Endodermal cell (in vitro differentiated cells): Measurements from ENCODE around the gene GALNT2. TPM values are rescaled to one million over a fixed set of nuclear protein-coding genes. Genes with fewer than 3 reads are reported as not detected.

ENCODE experiments used
- DNase-seq: peaks from one replicate; pipeline ENCODE4 v3.0.0-alpha.2; 2017
- H3K27ac ChIP-seq: 2 replicates; pipeline ENCODE4 v1.5.1; 2013; ENCODE audit warnings: mild to moderate bottlenecking, low read depth, low read length, moderate library complexity
- H3K27me3 ChIP-seq: 2 replicates; pipeline ENCODE4 v1.6.1; 2013; ENCODE audit warnings: mild to moderate bottlenecking, low read length, moderate library complexity; ENCODE audit not compliant: insufficient read depth, control insufficient read depth, poor library complexity, severe bottlenecking
- H3K36me3 ChIP-seq: 2 replicates; pipeline ENCODE4 v1.7.0; 2013; ENCODE audit warnings: mild to moderate bottlenecking, low read length, moderate library complexity; ENCODE audit not compliant: control insufficient read depth, insufficient read depth
- H3K4me1 ChIP-seq: one replicate; pipeline ENCODE4 v1.7.0; 2013; ENCODE audit warnings: low read length; ENCODE audit not compliant: control insufficient read depth, insufficient read depth
- H3K4me3 ChIP-seq: 2 replicates; pipeline ENCODE4 v1.5.1; 2013; ENCODE audit warnings: mild to moderate bottlenecking, low read length, moderate library complexity
- H3K9ac ChIP-seq: 2 replicates; pipeline ENCODE4 v1.6.1; 2013; ENCODE audit warnings: mild to moderate bottlenecking, low read length, moderate library complexity; ENCODE audit not compliant: poor library complexity, severe bottlenecking; ENCODE audit errors: extremely low read depth
- H3K9me3 ChIP-seq: 2 replicates; pipeline ENCODE4 v1.6.1; 2013; ENCODE audit warnings: mild to moderate bottlenecking, low read length, moderate library complexity; ENCODE audit not compliant: control insufficient read depth
- H3K27ac Mint-ChIP-seq: 2 replicates; pipeline ENCODE4 v1.8.0; 2020; ENCODE audit warnings: mixed read lengths
- H3K27me3 Mint-ChIP-seq: 2 replicates; pipeline ENCODE4 v1.8.0; 2021; ENCODE audit warnings: mild to moderate bottlenecking, mixed read lengths; ENCODE audit not compliant: insufficient read depth
- H3K36me3 Mint-ChIP-seq: 2 replicates; pipeline ENCODE4 v1.8.0; 2020; ENCODE audit warnings: low read depth, mixed read lengths
- H3K4me1 Mint-ChIP-seq: 2 replicates; pipeline ENCODE4 v1.8.0; 2020; ENCODE audit warnings: mixed read lengths
- H3K4me3 Mint-ChIP-seq: 2 replicates; pipeline ENCODE4 v1.8.0; 2020; ENCODE audit warnings: mild to moderate bottlenecking, moderate library complexity, mixed read lengths
- H3K9me3 Mint-ChIP-seq: 2 replicates; pipeline ENCODE4 v1.8.0; 2020; ENCODE audit warnings: mild to moderate bottlenecking, mixed read lengths
- CTCF ChIP-seq: fragments of 200-600 bp; sonication (generic); conservative IDR thresholded peaks from 2 replicates; pipeline ENCODE4 v1.5.0; 2021; ENCODE audit warnings: antibody characterized with exemption, mild to moderate bottlenecking
- whole genome bisulfite sequencing, 2 experiments: methylation state at CpG; one replicate each; pipeline versions ENCODE4 v1.1.5 to v1.1.7; 2013; ENCODE audit warnings: missing lambda C conversion rate in 2 of 2, mixed read lengths in 1 of 2; ENCODE audit not compliant: insufficient coverage in 1 of 2, insufficient read length in 1 of 2; 5-methylcytosine and 5-hydroxymethylcytosine counted together
- total RNA-seq, 2 donors: library from RNA; stranded (reverse); fragmentation: NEBNext Ultra II Directional in 1 of 2; extraction: Animal tissue kit (Norgen Biotek cat#: 25700) in 1 of 2; gene quantifications; 2 replicates in 1 of 2; 3 replicates in 1 of 2; pipeline ENCODE4 v1.2.1, GENCODE V29; 2021

GALNT2 gene
- total RNA-seq, 2 donors from 2014 or later, result 41.6 to 63.5 TPM

- no peak for TF ChIP-seq CTCF
- Mint-ChIP-seq H3K4me3 (no peak overlapping the region), H3K27me3 (peaks cover 10% of the 10 kb centered on the region), H3K27ac (no peak overlapping the region), H3K36me3 (no peaks in the 10 kb centered on the region), H3K4me1 (peaks cover 11% of the 10 kb centered on the region), H3K9me3 (no peaks in the 10 kb centered on the region)
- Histone ChIP-seq H3K9me3 (no peaks in the 10 kb centered on the region), H3K4me1 (no peaks in the 10 kb centered on the region), H3K27ac (no peak overlapping the region), H3K27me3 (peaks cover 8% of the 10 kb centered on the region), H3K4me3 (no peak overlapping the region), H3K36me3 (no peaks in the 10 kb centered on the region), H3K9ac (no peak overlapping the region)
- DNase-seq, result peak; percentile 29
- 89 to 100% methylated on average over 1 to 4 of the region's 4 CpGs for WGBS, 2 experiments
These were observed 6.5 kb downstream of the GALNT2 start for GRCh38 chr1:230073371-230074035.

GRCh38 chr1:230074270-230074669 lies 7.2 kb downstream of the GALNT2 start:
- WGBS, 2 experiments, result 86 to 94% methylated on average over 3 to 4 of the region's 4 CpGs
- Mint-ChIP-seq H3K36me3 (no peaks in the 10 kb centered on the region), H3K4me1 (peaks cover 4% of the 10 kb centered on the region), H3K4me3 (no peak overlapping the region), H3K27me3 (peaks cover 4% of the 10 kb centered on the region), H3K9me3 (no peaks in the 10 kb centered on the region), H3K27ac (no peak overlapping the region)
- peaks cover 5% of the 10 kb centered on the region for H3K27me3 ChIP-seq
- no peaks in the 10 kb centered on the region for H3K9me3 ChIP-seq
- H3K4me1 ChIP-seq, result no peaks in the 10 kb centered on the region
- no peak for TF ChIP-seq CTCF
- H3K9ac ChIP-seq, result no peak overlapping the region
- peak; percentile 31 for DNase-seq
- H3K36me3 ChIP-seq, result no peaks in the 10 kb centered on the region
- no peak overlapping the region for H3K27ac ChIP-seq
- H3K4me3 ChIP-seq, result no peak overlapping the region

DNA sequence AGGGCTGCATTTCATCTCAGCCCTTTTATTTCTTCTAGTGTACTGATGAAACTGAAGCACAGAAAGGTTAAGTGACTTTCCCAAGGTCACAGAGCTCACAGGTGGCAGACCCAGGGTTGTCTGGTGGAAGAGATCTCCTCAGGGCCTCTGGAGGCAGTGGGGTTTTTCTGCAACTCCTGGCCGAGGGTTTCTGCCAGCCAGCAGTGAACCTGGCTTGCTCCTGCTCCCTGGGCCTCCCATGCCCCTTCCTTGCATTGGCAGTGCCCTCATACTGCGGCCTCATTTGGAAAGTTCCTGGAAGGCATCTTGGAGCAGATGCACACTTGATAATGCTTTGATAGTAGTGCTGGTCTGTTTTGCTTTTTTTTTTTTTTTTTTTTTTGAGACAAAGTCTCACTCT lies 7.7 kb downstream of the GALNT2 start:
- no peak overlapping the region for H3K4me3 Mint-ChIP-seq
- H3K27ac Mint-ChIP-seq, result no peak overlapping the region
- H3K27ac ChIP-seq, result no peak overlapping the region
- H3K36me3 ChIP-seq, result no peaks in the 10 kb centered on the region
- H3K27me3 ChIP-seq, result peaks cover under 1% of the 10 kb centered on the region
- H3K9ac ChIP-seq, result no peak overlapping the region
- H3K4me3 ChIP-seq, result no peak overlapping the region
- peaks cover 3% of the 10 kb centered on the region for H3K27me3 Mint-ChIP-seq
- H3K9me3 ChIP-seq, result no peaks in the 10 kb centered on the region
- no peaks in the 10 kb centered on the region for H3K9me3 Mint-ChIP-seq
- no peaks in the 10 kb centered on the region for H3K4me1 ChIP-seq
- DNase-seq, result no peak
- TF ChIP-seq CTCF, result no peak
- H3K4me1 Mint-ChIP-seq, result peaks cover 3% of the 10 kb centered on the region
- no peaks in the 10 kb centered on the region for H3K36me3 Mint-ChIP-seq
- 60 to 85% methylated on average over 1 to 2 of the region's 2 CpGs for WGBS, 2 experiments
